H1 (cell line): Measurements from ENCODE around the gene GPATCH4. TPM values are rescaled to one million over a fixed set of nuclear protein-coding genes. Genes with fewer than 3 reads are reported as not detected.

Source experiments
- E2F6 ChIP-seq: IDR thresholded peaks from 2 replicates; pipeline ENCODE4 v1.6.1; 2012; ENCODE audit warnings: inconsistent platforms
- EZH2 ChIP-seq: fragments of 200-600 bp; sonication (generic); IDR thresholded peaks from 2 replicates; pipeline ENCODE4 v1.7.1; 2012; ENCODE audit warnings: low read depth, mild to moderate bottlenecking, moderate library complexity, low read length, inconsistent platforms; ENCODE audit not compliant: severe bottlenecking
- MAX ChIP-seq: IDR thresholded peaks from 2 replicates; pipeline ENCODE4 v1.6.1; 2012; ENCODE audit warnings: inconsistent platforms
- POU5F1 ChIP-seq: IDR thresholded peaks from 2 replicates; pipeline ENCODE4 v1.6.1; 2011; ENCODE audit warnings: low read depth, mild to moderate bottlenecking, low read length, moderate library complexity
- SIRT6 ChIP-seq: IDR thresholded peaks from one replicate; pipeline ENCODE4 v1.7.1; 2012; ENCODE audit warnings: low read length, inconsistent platforms
- TBP ChIP-seq: IDR thresholded peaks from 2 replicates; pipeline ENCODE4 v1.6.1; 2011; ENCODE audit warnings: low read depth, low read length, improper control_type of control experiment
- polyA plus RNA-seq, 7 experiments: library from polyadenylated mRNA; depleted of rRNA in 3 of 7; stranded (reverse) in 5 of 7; unstranded in 2 of 7; fragments of >200 nt in 5 of 7; fragments of 200-250 nt in 2 of 7; gene quantifications; 1 replicate in 5 of 7; 2 replicates in 1 of 7; 4 replicates in 1 of 7; pipeline versions ENCODE4 v1.2.1 to v1.2.3, GENCODE V29; 2011 to 2013; ENCODE audit warnings: missing spikeins in 2 of 7, mixed read lengths in 2 of 7
- total RNA-seq: library from RNA; stranded (reverse); fragmentation: NEBNext Ultra II Directional; extraction: Animal tissue kit (Norgen Biotek cat#: 25700); gene quantifications from 2 replicates; pipeline ENCODE4 v1.2.1, GENCODE V29; 2021

GPATCH4 gene
- total and polyA plus RNA-seq, 2 of the 8 experiments (the other 6 are each of a cell fraction or from before 2014, with no cell fraction given): 20.5 to 47.9 TPM

GRCh38 chr1:156648496-156648895, 47.2 kb upstream of the GPATCH4 start (continued):
- TF ChIP-seq POU5F1: no peak
- no peak for TF ChIP-seq EZH2
- TF ChIP-seq TBP: no peak
- TF ChIP-seq SIRT6: no peak
- no peak for TF ChIP-seq E2F6
- no peak for TF ChIP-seq MAX
